GM12892 (cell line): Measurements from ENCODE around the gene HLA-F.

ENCODE experiments used
- POLR2A ChIP-seq: IDR thresholded peaks from 2 replicates; pipeline ENCODE4 v1.6.1; 2011; ENCODE audit warnings: low read depth, low read length, control low read depth
- POLR2AphosphoS5 ChIP-seq: IDR thresholded peaks from 2 replicates; pipeline ENCODE4 v1.6.1; 2011; ENCODE audit warnings: low read depth, low read length, control low read depth

DNA sequence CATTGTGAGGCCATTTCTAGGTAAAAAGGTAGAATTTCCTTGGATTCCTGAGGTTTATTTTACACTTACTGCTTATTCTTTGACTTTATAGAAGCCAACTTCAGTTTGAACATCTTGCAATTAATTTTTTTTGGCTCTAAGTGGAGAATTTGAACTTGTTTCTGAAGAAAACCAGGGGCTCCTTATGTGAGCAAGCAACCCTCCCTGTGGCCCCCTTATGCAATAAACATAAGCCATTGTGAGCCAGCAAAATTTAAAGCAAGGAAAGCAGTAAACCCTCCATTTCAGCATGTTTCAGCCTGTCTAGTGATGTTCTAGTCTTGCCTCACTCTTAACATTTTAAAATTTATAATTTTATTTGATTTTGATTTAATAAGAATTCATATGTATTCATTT, 5.6 kb downstream of the HLA-F start:
- TF ChIP-seq POLR2A (no peak), POLR2AphosphoS5 (0 out of 2 replicates have a peak, but pooled peaks have one; percentile 0)
